Effector CD4-positive, alpha-beta T cell (primary cell): ENCODE measurements around the gene MACIR.

Source experiments
- DNase-seq: peaks from one replicate; pipeline ENCODE4 v3.0.0-alpha.2; 2020

The MACIR gene

GRCh38 chr5:103247118-103247517, 11.4 kb upstream of the MACIR start:
- DNase-seq, result no peak

- no peak for DNase-seq
Measured at GRCh38 chr5:103249068-103249467, 9.5 kb upstream of the MACIR start.

DNA sequence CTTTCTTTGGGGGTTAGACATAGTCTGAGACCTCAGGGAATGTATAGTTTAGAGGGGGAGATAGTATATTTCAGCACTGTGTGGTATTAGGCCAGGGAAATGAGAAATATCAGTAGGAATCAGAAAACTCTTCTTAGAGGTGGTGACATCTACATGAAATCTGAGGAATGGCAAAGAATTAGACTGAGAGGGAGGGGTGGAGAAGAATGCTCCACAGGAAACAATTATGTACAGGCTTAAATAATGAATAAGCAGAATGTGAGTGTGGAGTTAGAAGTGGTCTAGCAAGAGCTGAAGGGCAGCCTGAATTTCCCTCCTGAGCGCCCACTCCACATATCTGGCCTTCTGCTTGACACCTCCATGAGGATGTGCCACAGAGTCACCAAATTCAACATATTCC, 3.6 kb upstream of the MACIR start:
- no peak for DNase-seq

DNA sequence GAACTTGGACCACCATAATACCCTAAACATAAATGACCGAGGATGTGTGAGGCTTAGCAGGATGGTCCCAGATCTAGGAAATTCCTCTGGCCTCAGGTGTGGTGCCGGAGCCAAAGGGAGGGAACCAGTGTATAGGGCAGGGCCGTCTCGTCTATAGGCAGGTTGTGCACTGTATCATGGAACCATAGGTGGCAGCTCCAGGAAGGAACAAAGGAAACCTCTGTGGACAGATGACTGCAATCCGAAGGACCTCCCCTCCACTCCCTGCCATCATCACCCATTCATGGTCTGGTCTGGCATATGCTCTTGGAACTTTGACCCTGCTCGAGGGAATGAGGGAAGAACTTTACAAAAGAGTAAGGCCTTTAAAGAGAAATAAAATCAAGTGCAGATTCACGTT, 2.9 kb upstream of the MACIR start:
- DNase-seq, result no peak

DNA sequence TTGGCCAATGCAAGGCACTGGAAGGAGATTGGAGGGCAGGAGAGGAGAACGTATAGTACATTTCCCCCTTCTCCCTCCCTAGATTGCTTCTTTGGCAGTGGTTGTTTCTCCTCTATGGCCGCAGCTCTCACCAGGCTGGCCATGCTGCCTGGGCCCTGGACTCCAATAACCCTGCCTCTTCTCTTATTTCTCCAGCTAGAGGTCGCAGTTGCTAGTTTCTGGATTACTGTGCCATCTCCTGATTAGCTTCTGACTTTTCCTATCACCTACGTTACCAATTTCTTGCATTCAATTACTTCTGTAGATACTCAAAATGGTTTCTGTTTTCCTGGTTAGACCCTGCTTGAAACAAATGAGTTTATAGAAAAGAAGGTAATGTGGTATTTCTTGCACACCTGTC, 2.4 kb upstream of the MACIR start:
- DNase-seq, result no peak

DNA sequence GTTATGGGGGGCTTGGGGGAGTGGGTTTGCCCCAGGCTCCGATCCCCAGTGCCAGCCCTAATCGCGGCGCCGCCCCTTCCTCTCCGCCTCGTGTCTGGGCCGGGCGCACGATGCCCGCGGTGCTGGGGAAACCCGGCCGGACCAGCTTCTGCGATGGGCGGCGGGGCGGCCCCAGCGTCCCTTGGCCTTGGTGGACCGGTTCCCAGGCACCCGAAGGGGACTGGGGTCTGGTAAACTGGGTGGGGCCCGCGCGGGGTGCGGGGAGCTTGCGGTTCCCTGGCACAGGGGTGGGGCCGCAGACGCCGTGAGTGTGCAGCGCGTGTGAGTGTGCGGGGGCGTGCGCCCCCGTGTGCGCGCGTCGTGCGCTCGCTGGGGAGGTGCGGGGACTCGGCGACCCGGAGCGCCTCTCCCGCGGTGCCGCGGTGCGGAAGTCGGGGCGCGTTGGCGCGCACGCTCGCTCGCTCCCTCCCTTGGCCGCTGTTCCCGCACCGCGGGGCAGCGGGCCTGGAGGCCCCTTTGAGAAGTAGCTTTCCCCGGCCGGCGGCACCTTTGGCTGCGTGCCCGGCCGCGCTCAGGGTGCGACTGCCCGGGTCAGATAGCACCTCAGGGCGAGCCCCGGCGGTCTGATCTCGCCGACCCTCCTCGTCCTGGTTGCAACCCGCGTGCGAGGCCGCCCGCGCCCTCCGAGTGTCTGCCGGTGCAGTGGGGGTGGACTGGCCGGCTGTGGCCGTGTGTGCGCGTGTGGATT, 568 bp downstream of the MACIR start:
- peak; percentile 47 for DNase-seq

GRCh38 chr5:103259705-103260355, 1.3 kb downstream of the MACIR start:
- DNase-seq, result no peak

DNA sequence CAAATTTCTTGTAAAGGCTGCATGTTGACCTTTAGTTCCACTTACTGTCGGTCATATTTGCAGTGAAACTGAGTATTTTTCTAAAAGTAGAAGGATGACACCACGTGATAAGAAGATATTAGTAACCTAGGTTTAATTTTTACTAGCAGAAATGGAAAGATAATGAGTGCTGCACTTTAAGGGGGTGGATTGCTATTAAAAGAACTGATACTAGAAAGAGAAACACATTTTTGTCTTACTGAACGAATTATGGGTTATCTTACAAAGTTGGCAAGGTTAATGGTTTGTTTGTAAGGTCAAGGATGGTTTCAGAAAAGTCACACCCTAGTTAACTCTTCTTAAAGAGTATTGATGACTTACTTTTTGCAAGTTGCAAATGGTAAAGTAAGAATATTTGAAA, 2.4 kb downstream of the MACIR start:
- no peak for DNase-seq

DNA sequence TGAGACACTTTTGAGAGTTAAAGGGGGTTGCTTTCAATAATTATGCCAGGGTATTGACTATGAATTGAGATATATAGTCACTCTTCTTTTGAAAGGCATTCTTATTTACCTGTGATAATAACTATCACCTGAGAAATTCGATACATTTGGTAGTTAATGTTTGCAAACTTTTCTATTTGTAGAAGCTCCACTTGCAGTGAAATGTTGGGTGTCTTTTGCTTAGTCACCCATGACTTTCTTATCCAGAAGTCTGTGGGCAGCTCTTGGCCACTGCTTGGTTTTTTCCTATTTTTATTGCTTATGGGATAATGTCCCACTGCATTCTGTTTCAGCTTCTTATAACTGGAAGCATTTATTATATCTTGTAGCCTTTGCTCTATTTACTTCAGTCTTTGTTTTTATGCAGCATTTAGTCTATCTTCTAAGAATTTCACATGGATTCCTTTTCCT, 3.9 kb downstream of the MACIR start:
- DNase-seq, result no peak

DNA sequence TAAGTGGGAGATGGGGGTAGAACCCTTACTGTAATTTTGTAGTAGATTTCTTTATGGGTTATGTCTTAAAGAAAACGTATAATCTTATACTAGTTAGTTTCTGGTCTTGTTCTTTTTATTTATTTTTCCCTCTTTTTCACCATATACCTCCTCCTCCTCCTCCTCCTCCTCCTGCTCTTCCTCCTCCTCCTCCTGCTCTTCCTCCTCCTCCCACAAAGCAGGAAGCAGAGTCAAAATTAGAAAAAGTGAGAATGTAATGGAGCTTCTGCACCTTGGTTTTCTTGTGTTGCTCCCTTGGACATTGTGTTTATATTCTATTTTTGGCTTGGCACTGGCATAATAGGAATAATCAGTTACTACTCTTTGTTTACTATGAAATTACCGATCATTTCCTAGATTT, 4.5 kb downstream of the MACIR start:
- no peak for DNase-seq

DNA sequence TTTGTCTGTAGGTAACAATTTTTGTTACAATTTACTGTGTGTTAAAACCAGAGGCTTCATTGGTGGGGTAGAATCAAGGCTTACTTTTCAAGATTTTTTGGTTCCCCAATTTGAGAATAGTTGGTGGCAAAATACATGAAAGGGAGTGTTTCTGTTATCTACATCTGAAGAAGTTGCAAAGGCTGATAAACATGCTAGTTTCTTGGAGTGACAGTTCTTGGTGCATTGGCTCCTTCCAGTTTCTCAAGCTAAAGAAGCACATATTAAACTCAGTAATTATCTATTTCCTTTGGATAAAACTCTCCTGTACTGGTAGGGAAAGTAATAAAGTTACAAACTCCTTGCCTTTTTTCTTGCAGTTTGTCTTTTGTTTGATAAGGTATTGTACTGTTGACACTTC, 5.9 kb downstream of the MACIR start:
- DNase-seq, result no peak

- no peak for DNase-seq
Measured at GRCh38 chr5:103270581-103270980, 12.0 kb downstream of the MACIR start.

DNA sequence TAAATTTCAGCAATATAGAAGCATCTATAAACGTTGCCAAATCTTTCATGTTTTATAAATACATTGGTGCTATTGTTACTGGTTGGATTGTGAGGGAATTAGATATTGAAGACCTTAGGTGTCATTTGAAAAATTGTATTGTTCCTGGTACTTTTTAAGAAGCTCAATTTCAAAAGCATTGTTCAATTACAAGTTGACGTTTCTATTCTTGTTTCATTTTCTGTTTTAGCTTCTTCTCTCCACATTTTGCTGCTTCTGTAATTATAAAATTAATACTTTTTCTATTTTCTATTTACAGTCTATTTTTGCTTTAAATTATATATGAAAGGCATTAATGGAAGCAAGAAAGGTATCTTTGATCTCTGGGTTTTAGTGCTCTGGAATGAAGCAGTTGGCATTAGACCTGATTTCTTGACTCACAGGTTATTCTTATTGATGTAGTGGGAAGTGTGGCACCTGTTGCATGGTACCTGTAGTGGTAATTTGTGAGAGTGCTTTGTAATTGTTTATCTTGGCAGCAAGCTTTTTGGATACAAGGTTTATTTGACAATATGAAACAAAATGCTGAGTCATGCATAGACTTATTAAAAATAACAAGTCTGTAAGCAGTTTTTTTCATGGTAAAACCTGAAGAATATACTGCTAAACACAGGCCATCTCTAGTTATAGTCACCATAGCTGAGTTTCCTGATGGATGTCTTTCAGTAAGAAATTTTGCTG, 13.2 kb downstream of the MACIR start:
- no peak for DNase-seq

GRCh38 chr5:103272377-103272776, 13.8 kb downstream of the MACIR start:
- no peak for DNase-seq

DNA sequence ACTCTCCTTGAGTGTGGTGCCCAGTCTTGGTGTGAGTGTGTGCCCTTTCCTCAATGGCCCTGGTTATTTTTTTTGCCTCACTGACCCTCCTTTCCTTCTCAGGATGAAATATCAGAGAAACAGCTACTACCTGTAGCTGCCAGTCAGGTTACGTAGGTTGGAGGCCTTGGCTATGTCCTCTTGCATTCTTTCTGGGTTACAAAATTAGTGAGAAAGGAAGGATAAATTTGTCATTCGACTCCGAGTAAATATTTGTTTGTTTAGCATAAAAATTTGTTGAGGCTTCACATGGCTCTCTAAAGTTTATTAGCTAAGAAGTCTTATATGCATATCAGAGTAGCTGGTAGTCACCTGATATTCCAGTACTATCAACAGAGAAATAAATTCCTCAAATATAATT, 15.4 kb downstream of the MACIR start:
- no peak for DNase-seq

- no peak for DNase-seq
Measured at GRCh38 chr5:103275851-103276250, 17.3 kb downstream of the MACIR start.

- DNase-seq, result no peak
Measured at GRCh38 chr5:103280967-103281366, 22.4 kb downstream of the MACIR start.

DNA sequence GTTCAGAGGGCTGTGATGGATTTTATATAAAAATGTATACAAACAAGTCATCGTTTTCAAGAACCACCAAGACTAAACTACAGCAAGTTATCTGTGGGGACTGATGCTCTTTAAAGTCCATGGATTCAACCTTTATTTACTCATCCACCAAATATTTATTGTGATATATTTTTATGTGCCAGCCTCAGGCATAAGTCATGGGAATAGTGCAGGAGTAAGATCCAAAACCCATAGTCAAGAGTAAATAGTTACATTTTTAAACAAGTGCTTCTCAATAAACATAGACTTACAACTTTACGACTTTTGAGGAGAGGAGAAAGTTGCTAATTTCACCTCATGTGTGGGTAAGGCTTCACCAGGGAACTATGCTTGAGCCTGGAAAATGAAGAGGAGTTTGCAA, 24.6 kb downstream of the MACIR start:
- DNase-seq, result no peak

DNA sequence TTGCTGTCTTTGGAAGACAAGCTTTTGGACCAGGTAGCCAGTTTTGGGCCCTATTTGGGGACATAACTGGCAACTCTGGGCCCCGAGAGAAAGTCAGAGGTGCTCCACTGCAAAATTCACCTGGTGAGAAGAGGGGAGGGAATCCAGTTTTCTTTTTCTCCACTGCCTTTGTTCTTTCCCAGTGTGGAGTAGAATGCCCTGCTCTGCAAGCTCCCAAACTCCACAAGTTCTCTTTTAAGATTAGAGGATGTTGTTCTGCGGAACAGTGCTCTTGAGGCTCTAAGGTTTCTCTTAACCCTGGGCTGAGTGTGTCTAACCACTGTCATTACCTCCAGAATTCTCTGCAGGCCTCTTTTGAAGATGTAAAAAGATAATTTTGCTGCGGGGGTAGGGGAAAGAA, 25.3 kb downstream of the MACIR start:
- DNase-seq, result no peak

DNA sequence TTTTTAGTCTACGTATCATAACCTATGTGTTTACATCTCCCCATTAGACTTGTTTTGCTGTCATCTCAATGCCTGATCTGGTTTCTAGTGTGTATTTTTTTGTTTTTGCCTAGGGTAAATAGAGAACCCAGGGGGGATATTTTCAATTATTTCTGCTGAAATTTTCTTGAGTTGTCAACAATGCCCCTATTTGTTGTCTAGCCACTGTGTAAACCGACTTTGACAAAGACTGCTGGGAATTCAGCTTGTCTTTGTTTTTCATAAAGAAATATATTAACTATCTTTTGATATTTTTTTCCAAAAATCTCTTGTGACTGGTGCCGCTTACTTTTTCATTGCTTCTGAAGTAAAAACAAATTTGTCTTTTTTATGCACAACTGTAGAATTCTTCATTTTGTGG, 28.1 kb downstream of the MACIR start:
- DNase-seq, result no peak

DNA sequence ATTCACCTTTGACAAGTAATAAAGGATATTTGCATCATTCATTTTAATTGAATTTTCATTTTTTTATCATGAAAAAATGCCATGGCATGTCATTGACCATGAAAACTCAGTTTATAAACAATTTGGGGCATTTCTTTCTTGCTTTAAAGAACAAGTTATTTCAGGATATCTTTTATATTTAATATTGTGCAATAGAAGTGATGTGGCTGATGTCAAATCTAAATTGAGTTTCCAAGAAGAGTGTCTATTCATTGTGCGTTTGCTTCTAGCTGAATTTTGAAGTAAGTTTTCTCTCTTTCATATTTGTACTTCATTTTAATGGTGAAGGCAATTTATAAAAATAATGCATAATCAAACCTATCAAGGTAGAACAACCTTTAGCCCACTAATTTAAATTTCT, 30.5 kb downstream of the MACIR start:
- no peak for DNase-seq

DNA sequence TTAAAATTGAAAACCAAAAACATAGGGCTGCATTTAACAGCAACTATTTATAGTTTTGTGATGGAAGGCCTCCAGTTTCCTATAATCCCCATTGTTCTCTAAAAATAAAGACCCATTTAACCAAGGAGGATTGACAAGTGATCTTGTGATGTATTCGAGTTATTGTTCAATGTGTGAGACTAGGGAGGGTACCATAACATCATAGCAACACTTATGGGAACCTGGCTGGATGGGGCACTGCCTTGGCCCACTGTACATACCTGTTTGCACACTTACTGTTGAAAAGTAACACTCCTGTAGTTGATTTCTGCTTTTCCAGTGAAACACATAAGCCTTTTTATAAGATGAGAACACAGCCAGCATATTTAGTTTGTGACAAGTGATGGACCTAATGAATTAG, 32.3 kb downstream of the MACIR start:
- no peak for DNase-seq

- no peak for DNase-seq
Measured at GRCh38 chr5:103291606-103292005, 33.0 kb downstream of the MACIR start.

- DNase-seq, result no peak
Measured at GRCh38 chr5:103293099-103293498, 34.5 kb downstream of the MACIR start.
